Activated CD4-positive, alpha-beta T cell treated with anti-CD3 and anti-CD28 coated beads for 24 hours (primary cell): Measurements from ENCODE around the gene MUC6.
"Not testable (repeated sequence)": the region's sequence is repeated elsewhere in the genome, so short reads cannot be mapped to it uniquely, and the experiment has no call there.

Experiments
- DNase-seq, 2 donors: peaks; one replicate each; pipeline ENCODE4 v3.0.0-alpha.2; 2020; ENCODE audit warnings: low read depth in 2 of 2

MUC6 gene

GRCh38 chr11:987671-988070 is 48.8 kb downstream of the MUC6 start:
- no peak for DNase-seq

GRCh38 chr11:986952-987305 is 49.6 kb downstream of the MUC6 start:
- DNase-seq, result no peak

GRCh38 chr11:986270-986951 is 50.1 kb downstream of the MUC6 start:
- DNase-seq, result no peak

DNA sequence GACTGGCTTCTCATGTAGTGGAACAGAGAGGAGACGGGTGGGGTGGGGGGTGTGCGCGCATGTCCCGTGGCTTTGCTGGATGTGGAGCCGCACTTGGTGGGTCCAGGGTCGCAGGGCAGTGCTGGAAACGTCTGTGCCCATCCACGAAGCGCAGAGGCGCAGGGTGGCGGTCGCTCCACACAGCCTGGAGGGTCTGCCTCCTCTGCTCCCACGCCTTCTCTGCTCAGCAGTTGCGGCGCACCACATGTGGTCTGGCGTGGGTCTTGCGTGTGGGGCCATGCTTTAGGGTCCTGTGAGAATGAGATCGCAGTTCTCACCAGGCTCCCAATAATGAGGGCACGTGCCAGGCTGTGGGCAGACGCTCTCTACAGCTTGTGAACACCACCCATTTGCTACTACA is 50.7 kb downstream of the MUC6 start:
- no peak for DNase-seq

GRCh38 chr11:985406-985805 is 51.1 kb downstream of the MUC6 start:
- no peak for DNase-seq

- DNase-seq, result no peak
Observed at GRCh38 chr11:984546-984945, 52.0 kb downstream of the MUC6 start.

GRCh38 chr11:981764-982163 is 54.8 kb downstream of the MUC6 start:
- no peak for DNase-seq

GRCh38 chr11:980438-981357 is 55.8 kb downstream of the MUC6 start:
- DNase-seq, result no peak

DNA sequence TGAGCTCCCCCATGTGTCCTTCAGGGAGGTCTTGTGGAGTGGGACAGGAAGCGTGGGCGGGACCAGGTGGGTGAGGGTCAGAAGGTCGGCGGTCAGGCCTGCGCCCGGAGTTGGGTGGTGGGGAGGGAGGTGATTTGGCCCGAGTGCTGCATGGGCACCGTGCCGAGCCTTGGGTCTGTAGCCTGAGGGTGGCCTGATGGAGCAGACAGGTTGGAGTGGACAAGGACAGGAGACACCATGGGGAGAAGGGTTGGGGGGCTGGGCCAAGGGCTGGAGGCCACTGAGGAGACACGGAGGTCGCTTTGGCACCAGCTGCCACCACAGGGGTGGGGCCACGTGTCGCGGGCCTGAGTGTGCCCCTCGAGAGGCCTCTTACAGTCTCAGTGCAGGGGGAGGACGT is 57.7 kb downstream of the MUC6 start:
- no peak for DNase-seq

GRCh38 chr11:977830-978720 is 58.4 kb downstream of the MUC6 start:
- no peak for DNase-seq

DNA sequence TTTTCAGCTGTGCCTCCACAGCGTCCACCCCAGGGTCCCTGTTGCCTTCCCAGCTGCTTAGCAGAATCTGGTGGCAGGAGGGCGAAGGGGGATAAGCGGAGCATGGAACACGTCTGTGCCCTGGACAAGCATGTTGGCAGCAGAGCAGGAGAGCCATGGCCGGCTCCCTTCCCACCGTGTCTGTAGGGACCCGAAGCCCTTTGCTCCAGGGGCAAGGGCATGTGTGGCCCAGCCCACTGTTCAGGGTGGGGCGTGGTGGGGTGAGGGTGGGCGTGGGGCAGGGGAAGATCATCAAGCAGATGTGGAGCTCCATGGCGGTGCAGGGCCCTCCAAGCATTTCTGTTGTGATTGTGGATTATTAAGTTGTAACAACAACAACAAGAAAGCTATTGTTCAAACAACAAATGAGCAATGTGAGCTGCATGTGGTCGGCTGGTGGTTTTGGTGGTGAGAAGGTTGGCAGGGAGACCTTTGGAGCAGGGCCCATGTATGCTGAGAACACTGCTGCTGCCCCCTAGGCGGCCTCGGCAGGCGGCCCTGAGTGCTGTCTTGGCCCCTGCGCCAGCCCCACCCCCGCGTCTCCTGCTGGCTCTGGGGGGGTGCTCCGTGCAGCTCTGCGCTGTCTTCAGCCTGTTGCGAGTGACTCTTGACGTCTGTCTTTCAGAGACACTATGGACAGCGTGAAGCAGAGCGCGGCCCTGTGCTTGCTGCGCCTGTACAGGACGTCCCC is 59.9 kb downstream of the MUC6 start:
- DNase-seq, result no peak

DNA sequence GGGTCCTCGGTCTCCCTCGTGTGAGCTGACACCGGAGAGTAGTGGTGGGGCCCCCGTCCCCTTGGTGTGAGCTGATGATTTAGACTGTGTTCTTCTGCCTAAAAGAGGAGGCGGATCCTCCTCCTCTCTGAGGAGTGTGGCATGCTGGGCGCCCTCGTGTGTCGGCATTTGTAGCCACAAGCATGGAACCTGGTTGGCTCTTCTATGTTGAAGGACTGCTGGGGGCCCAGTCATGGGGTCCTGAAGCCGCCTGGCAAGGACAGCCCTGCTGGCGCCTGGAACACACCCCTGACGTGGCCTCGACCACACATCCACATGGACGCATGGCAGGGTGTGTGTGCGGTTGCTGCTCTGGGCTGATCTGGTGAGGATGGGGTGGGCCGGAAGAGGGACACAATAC is 60.7 kb downstream of the MUC6 start:
- DNase-seq, result no peak

DNA sequence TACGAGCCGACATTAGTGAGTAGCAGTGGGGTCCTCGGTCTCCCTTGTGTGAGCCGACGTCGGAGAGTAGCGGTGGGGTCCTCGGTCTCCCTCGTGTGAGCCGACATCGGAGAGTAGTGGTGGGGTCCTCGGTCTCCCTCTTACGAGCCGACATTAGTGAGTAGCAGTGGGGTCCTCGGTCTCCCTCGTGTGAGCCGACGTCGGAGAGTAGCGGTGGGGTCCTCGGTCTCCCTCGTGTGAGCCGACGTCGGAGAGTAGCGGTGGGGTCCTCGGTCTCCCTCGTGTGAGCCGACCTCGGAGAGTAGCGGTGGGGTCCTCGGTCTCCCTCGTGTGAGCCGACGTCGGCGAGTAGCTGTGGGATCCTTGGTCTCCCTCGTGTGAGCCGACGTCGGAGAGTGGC is 61.1 kb downstream of the MUC6 start:
- not testable (repeated sequence) for DNase-seq

DNA sequence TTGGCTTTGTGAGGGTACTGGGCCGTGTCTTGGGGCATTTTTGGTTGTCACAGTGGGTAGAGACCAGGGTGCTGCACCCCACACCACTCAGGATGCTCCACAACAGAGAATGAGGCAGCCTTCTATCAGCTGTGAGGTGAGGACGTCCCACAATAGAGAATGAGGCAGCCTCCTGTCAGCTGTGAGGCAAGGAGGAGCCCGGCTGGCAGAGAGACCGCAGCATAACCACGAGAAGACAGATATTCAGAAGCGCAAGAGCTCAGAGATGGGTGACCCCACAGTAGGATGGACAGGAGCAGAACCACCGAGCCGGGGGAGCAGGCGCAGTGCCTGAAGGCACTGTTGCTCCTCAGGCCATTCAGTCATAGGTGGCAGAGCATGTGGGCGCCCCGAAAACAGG is 63.3 kb downstream of the MUC6 start:
- no peak for DNase-seq

- no peak for DNase-seq
Observed at GRCh38 chr11:972523-973211, 63.9 kb downstream of the MUC6 start.

DNA sequence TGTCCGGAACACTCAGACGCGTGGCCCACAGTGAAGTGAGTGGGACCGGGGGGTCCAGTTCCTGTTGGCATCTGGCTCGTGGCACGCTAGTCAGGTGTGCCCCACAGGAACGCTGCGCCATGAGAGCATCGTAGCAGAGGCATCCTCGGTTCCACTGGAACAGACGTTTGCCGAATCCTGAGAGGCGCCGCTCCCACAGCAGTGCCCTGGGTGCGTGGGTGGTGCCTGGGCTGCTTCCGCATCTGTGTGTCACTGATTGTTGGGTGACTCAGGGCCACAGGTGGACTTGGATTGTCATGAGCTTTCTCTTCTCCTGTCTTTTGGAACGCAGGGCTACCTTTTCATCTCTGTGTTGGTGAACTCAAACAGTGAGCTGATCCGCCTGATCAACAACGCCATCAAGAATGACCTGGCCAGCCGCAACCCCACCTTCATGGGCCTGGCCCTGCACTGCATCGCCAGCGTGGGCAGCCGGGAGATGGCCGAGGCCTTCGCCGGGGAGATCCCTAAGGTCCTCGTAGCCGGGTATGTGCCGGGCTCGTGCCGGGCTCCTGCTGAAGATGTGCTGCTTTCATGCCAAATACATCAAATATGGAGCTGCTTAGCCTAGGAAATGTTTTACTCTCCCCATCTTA is 64.7 kb downstream of the MUC6 start:
- DNase-seq, result no peak

DNA sequence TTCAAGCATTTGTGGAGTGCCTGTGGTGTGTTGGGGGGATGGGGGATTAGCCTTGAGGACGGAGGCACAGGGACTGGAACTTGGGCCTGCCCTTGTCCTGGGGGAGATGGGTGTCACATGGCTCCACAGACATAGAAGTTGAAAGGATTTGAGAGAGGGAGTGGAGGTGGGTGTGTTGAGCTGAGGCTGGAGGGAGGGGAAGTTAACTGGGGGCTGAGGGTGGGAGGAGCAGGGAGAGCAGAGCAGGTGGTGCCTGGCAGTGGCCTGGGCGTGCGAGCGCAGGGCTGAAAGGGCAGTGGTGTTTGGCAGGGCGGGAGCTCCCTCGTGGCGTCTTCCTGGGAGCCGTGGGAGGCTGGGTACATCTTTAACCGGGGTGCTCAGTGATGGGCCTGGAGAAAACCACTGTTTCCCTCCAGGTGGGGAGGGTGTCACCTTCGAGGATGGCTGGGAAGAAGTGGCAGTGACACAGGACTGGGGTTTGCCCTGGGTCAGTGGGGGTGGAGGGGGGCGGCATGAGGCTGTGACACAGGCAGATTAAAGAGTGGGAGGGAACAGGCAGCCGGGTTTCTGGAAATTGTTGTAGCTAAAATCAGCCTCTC is 65.3 kb downstream of the MUC6 start:
- DNase-seq, result no peak

- no peak for DNase-seq
Observed at GRCh38 chr11:970319-970871, 66.1 kb downstream of the MUC6 start.

- no peak for DNase-seq
Observed at GRCh38 chr11:969651-970205, 66.8 kb downstream of the MUC6 start.
